ENCODE data around the gene CD7. TPM values are rescaled to one million over a fixed set of nuclear protein-coding genes. Genes with fewer than 3 reads are reported as not detected.
A peak's percentile ranks its signal among the peaks of the same experiment; 100 is the strongest.

CD7 gene
- total and polyA plus RNA-seq, 8 donors, result 2.0 to 8.6 (median 3.7) TPM; not detected in 3

GRCh38 chr17:82356845-82357355, 39.5 kb upstream of the CD7 start:
- no peak for TF ChIP-seq POLR2A (IDR thresholded peaks at IDR 0.05)
- TF ChIP-seq, protein P1, sequence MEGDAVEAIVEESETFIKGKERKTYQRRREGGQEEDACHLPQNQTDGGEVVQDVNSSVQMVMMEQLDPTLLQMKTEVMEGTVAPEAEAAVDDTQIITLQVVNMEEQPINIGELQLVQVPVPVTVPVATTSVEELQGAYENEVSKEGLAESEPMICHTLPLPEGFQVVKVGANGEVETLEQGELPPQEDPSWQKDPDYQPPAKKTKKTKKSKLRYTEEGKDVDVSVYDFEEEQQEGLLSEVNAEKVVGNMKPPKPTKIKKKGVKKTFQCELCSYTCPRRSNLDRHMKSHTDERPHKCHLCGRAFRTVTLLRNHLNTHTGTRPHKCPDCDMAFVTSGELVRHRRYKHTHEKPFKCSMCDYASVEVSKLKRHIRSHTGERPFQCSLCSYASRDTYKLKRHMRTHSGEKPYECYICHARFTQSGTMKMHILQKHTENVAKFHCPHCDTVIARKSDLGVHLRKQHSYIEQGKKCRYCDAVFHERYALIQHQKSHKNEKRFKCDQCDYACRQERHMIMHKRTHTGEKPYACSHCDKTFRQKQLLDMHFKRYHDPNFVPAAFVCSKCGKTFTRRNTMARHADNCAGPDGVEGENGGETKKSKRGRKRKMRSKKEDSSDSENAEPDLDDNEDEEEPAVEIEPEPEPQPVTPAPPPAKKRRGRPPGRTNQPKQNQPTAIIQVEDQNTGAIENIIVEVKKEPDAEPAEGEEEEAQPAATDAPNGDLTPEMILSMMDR (IDR thresholded peaks at IDR 0.05), result no peak
- TF ChIP-seq POLR2AphosphoS5 (IDR thresholded peaks at IDR 0.05), result no peak
- no peak for TF ChIP-seq EP300 (IDR thresholded peaks at IDR 0.05)
- Histone ChIP-seq H3K27me3 (peaks cover 0 to 39% (median 3%) of the 10 kb centered on the region in 3 donors), H3K27ac (no peak overlapping the region), H3K36me3 (no peaks in the 10 kb centered on the region), H3K4me3 (no peak overlapping the region), H3K9me3 (no peaks in the 10 kb centered on the region), H3K4me1 (peaks cover 6 to 29% (median 16%) of the 10 kb centered on the region in 4 donors)
- WGBS, 5 donors, result 40 to 45% (median 43%) methylated on average over 4 to 20 of the region's 20 CpGs
- peak in 1 of 2 donors; percentile 49 for DNase-seq
- intact Hi-C loops (cut with DNase I; ENCODE audit: low total_unique reads), result no loop called here

DNA sequence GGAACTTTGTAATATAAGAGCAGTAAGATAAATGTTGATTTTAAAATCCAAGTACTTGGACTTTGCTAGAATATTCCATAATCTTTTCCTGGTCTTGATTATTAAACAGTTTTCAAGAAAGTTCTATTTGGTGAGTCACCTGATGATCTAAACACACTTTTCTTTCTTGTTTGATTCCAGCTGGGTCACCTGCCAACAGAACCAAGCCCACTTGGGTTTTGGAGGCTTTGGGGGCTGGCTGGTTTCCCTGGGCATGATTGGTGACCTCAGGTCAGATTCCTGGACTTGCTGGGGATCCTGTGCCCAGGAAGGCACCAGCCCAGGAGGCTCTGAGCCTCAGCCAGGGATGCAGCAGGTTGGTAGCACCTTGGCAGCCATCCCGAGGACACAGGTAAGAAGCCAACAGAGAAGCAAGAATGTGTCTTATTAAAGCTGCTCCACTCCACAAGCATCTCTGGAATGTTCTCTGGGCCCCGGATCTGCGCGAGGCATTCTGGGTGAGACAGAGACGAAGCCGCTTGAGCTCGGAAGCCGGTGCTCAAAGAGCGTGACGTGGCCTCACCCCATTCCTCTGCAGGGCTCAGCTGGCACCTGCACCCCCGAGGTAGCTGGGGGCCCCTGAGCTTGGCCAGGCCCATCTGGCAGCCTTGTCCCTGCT, 38.5 kb upstream of the CD7 start:
- Histone ChIP-seq H3K27ac (no peak overlapping the region), H3K9me3 (no peaks in the 10 kb centered on the region), H3K36me3 (no peaks in the 10 kb centered on the region), H3K4me3 (no peak overlapping the region), H3K27me3 (peaks cover 0 to 44% (median 3%) of the 10 kb centered on the region in 3 donors), H3K4me1 (peaks cover 6 to 36% (median 22%) of the 10 kb centered on the region in 4 donors)
- TF ChIP-seq POLR2A (IDR thresholded peaks at IDR 0.05) (no peak), EP300 (IDR thresholded peaks at IDR 0.05) (no peak), POLR2AphosphoS5 (IDR thresholded peaks at IDR 0.05) (no peak)
- TF ChIP-seq, protein P1 (IDR thresholded peaks at IDR 0.05), result no peak
- DNase-seq, result peak; percentile 39 to 49
- WGBS, 5 donors, result 21 to 85% (median 65%) methylated on average over 2 to 11 of the region's 11 CpGs
- intact Hi-C loops (cut with DNase I; ENCODE audit: low total_unique reads), result no loop called here

DNA sequence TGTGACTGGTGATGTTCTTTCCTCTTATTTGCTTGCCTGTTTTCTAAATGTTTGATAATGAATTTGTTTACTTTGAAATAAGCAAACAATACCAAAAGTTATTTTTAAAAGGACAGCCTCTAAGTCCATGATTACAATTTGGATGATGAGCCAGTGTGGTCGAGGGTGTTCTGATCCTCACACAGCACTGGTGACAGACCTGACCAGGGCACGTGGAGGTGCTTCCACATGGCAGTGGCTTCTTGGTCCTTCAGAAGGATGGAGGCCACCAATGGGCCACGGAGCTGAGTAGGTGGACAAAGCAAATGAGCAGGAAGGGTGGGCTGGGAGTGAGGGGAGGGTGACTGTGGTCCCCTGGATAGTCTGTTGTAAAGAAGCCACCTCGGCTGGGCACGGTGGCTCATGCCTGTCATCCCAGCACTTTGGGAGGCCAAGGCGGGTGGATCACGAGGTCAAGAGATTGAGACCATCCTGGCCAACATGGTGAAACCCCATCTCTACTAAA, 37.4 kb upstream of the CD7 start:
- no peak overlapping the region for H3K4me3 ChIP-seq
- H3K4me1 ChIP-seq, result peaks cover 6 to 36% (median 22%) of the 10 kb centered on the region in 4 donors
- TF ChIP-seq EP300 (IDR thresholded peaks at IDR 0.05), result no peak
- H3K27me3 ChIP-seq, result peaks cover 0 to 51% (median 3%) of the 10 kb centered on the region in 3 donors
- WGBS, 5 donors, result 78 to 89% (median 89%) methylated on average over 7 of the region's 7 CpGs
- H3K36me3 ChIP-seq, result no peaks in the 10 kb centered on the region
- H3K9me3 ChIP-seq, result no peaks in the 10 kb centered on the region
- no peak overlapping the region for H3K27ac ChIP-seq
- DNase-seq, result no peak
- intact Hi-C loops (cut with DNase I; ENCODE audit: low total_unique reads), result loop anchor here (5.0 kb wide), 1 partner anchor 57 kb away; no protein-coding TSS in a partner anchor

- intact Hi-C loops (cut with DNase I; ENCODE audit: low total_unique reads), result loop anchor here (5.0 kb wide), 1 partner anchor 59 kb away; no protein-coding TSS in a partner anchor
- no peaks in the 10 kb centered on the region for H3K36me3 ChIP-seq
- H3K27me3 ChIP-seq, result peaks cover 0 to 46% (median 0%) of the 10 kb centered on the region in 3 donors
- no peak for DNase-seq
- H3K4me1 ChIP-seq, result peaks cover 6 to 30% (median 22%) of the 10 kb centered on the region in 4 donors
- no peak overlapping the region for H3K27ac ChIP-seq
- no peak overlapping the region for H3K4me3 ChIP-seq
- no peaks in the 10 kb centered on the region for H3K9me3 ChIP-seq
- no peak for TF ChIP-seq POLR2AphosphoS5 (IDR thresholded peaks at IDR 0.05)
- TF ChIP-seq, protein P1 (IDR thresholded peaks at IDR 0.05), result no peak
- TF ChIP-seq EP300 (IDR thresholded peaks at IDR 0.05), result no peak
- no peak for TF ChIP-seq POLR2A (IDR thresholded peaks at IDR 0.05)
- 83 to 87% (median 86%) methylated on average over 8 of the region's 8 CpGs for WGBS, 5 donors
Measured at GRCh38 chr17:82353484-82353883, 36.1 kb upstream of the CD7 start.

All from stomach (tissue), 9 donors.